HG03575 (cell line): ENCODE data around the gene CAV3.
"Not testable (repeated sequence)": the region's sequence is repeated elsewhere in the genome, so short reads cannot be mapped to it uniquely, and the experiment has no call there.

Source experiments
- ATAC-seq: cut with Tn5 transposase; IDR thresholded peaks from one replicate; pipeline ENCODE4 v1.9.1; 2021; ENCODE audit not compliant: unreplicated experiment, insufficient number of reproducible peaks, low FRiP score; ENCODE audit errors: extremely low read depth

CAV3 gene

GRCh38 chr3:8733332-8734094 is at the start of gene CAV3:
TSS of gene CAV3 (plus strand) at chr3:8733802. CDS start at chr3:8733877, 75 bp downstream.
- ATAC-seq: no peak

- ATAC-seq: not testable (repeated sequence)
Measured at GRCh38 chr3:8684992-8685391, 48.6 kb upstream of the CAV3 start.

GRCh38 chr3:8691295-8691694 is 42.3 kb upstream of the CAV3 start:
- ATAC-seq: not testable (repeated sequence)

- no peak for ATAC-seq
Measured at GRCh38 chr3:8702560-8702959, 31.0 kb upstream of the CAV3 start.

GRCh38 chr3:8705575-8705974 is 28.0 kb upstream of the CAV3 start:
- no peak for ATAC-seq

- ATAC-seq: no peak
Measured at GRCh38 chr3:8709287-8709686, 24.3 kb upstream of the CAV3 start.

GRCh38 chr3:8709801-8710507 is 23.6 kb upstream of the CAV3 start:
- no peak for ATAC-seq

GRCh38 chr3:8712045-8712907 is 21.3 kb upstream of the CAV3 start:
- ATAC-seq: no peak

GRCh38 chr3:8712908-8713255 is 20.7 kb upstream of the CAV3 start:
- no peak for ATAC-seq

- no peak for ATAC-seq
Measured at GRCh38 chr3:8713901-8714759, 19.5 kb upstream of the CAV3 start.

- not testable (repeated sequence) for ATAC-seq
Measured at GRCh38 chr3:8715757-8716156, 17.8 kb upstream of the CAV3 start.

GRCh38 chr3:8722808-8723207 is 10.8 kb upstream of the CAV3 start:
- no peak for ATAC-seq

GRCh38 chr3:8723612-8724011 is 10.0 kb upstream of the CAV3 start:
- no peak for ATAC-seq

- ATAC-seq: no peak
Measured at GRCh38 chr3:8724108-8724752, 9.4 kb upstream of the CAV3 start.

GRCh38 chr3:8727605-8728512 is 5.7 kb upstream of the CAV3 start:
- ATAC-seq: no peak

- ATAC-seq: no peak
Measured at GRCh38 chr3:8729479-8729878, 4.1 kb upstream of the CAV3 start.

- ATAC-seq: no peak
Measured at GRCh38 chr3:8730656-8731055, 2.9 kb upstream of the CAV3 start.
